ENCODE data around the gene PLA2G5.

PLA2G5 gene

DNA sequence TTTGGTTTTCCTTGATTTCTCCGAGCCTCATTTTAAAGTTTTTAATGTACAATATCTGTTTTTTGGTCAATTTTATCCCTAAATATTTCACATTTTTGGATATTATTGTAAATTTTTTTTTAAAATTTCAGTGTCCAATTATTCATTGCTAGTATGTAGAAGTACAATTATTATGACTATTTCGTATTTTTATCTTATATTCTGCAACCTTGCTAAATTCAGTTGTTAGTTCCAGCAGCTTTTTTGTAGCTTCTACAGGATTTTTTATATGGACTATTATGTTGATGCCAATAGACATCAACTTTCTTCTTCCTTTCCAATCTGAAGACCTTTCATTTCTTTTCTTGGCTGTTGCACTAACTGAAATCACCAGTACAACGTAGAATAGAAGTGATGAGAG lies 65.0 kb downstream of the PLA2G5 start:
- DNase-seq (ENCODE audit: extremely low spot score) = no peak
- CTCF ChIA-PET = no interaction called here
- POLR2A ChIA-PET = no interaction called here
- TF ChIP-seq HDGF (IDR thresholded peaks at IDR 0.05; ENCODE audit: borderline replicate concordance) = no peak
- TF ChIP-seq SUZ12 (IDR thresholded peaks at IDR 0.05) = no peak
- no peak for TF ChIP-seq ZNF384 (IDR thresholded peaks at IDR 0.05)
- TF ChIP-seq, protein P1, sequence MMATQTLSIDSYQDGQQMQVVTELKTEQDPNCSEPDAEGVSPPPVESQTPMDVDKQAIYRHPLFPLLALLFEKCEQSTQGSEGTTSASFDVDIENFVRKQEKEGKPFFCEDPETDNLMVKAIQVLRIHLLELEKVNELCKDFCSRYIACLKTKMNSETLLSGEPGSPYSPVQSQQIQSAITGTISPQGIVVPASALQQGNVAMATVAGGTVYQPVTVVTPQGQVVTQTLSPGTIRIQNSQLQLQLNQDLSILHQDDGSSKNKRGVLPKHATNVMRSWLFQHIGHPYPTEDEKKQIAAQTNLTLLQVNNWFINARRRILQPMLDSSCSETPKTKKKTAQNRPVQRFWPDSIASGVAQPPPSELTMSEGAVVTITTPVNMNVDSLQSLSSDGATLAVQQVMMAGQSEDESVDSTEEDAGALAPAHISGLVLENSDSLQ (IDR thresholded peaks at IDR 0.05) = no peak
- TF ChIP-seq FOXK2 (IDR thresholded peaks at IDR 0.05) = no peak
- TF ChIP-seq FOXM1 (IDR thresholded peaks at IDR 0.05; ENCODE audit: borderline replicate concordance) = no peak
- no peak for TF ChIP-seq BHLHE40 (IDR thresholded peaks at IDR 0.05; ENCODE audit: borderline replicate concordance)
- TF ChIP-seq LEF1 (IDR thresholded peaks at IDR 0.05; ENCODE audit: borderline replicate concordance) = no peak
- TF ChIP-seq TARDBP (IDR thresholded peaks at IDR 0.05) = no peak

DNA sequence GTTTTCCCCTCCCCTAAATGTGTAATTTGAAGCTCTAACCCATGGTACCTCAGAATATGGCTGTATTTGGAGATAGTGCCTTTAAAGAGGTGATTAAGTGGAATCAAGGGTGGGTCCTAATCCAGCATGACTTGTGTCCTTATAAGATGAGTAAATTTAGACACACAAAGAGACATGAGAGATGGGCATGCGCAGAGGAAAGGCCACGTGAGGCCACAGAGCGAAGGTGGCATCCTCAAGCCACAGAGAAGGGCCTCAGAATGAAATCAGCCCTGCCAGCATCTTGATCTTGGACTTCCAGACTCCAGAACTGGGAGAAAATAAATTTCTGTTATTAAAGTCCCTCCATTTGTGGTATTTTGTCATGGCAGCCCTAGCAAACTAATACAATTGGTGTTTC lies 66.3 kb downstream of the PLA2G5 start:
- no peak for DNase-seq (ENCODE audit: extremely low spot score)
- ChIA-PET CTCF (no interaction called here), POLR2A (no interaction called here)
- TF ChIP-seq, protein P1 (IDR thresholded peaks at IDR 0.05) = no peak
- TF ChIP-seq TARDBP (IDR thresholded peaks at IDR 0.05) = no peak
- TF ChIP-seq HDGF (IDR thresholded peaks at IDR 0.05; ENCODE audit: borderline replicate concordance) = no peak
- no peak for TF ChIP-seq SP1 (IDR thresholded peaks at IDR 0.05)
- TF ChIP-seq ZNF384 (IDR thresholded peaks at IDR 0.05) = no peak
- no peak for TF ChIP-seq ELF4 (IDR thresholded peaks at IDR 0.05)
- no peak for TF ChIP-seq ARNT (IDR thresholded peaks at IDR 0.05)
- no peak for TF ChIP-seq SUZ12 (IDR thresholded peaks at IDR 0.05)
- no peak for TF ChIP-seq FOXA1 (IDR thresholded peaks at IDR 0.05)
- no peak for TF ChIP-seq L3MBTL2 (conservative IDR thresholded peaks at IDR 0.05)

DNA sequence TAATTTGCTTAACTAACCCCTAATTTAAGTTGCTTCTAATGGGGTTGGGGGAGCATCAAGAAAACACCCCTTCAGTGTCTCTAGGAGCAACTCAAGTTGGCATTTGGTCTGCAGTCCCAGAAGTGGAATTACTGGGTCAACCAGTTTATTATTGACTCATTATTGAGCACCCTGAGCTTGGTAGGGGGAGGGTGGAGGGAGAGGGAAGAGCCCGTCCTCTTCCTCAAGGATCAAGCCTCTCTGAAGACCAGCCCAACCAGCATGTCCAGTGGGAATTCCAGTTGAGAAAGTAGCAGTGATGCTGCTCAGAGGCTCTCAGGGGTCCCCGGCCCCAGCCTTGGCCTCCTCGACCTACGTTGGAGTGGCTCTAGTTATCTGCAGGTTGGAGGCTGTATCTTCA lies 67.1 kb downstream of the PLA2G5 start:
- POLR2A ChIA-PET = no interaction called here
- no peak for DNase-seq (ENCODE audit: extremely low spot score)
- no peak for TF ChIP-seq NFRKB (IDR thresholded peaks at IDR 0.05)
- TF ChIP-seq ZNF384 (IDR thresholded peaks at IDR 0.05) = no peak
- TF ChIP-seq FOXM1 (IDR thresholded peaks at IDR 0.05; ENCODE audit: borderline replicate concordance) = no peak
- no peak for TF ChIP-seq FOXA1 (IDR thresholded peaks at IDR 0.05)
- no peak for TF ChIP-seq FOXK2 (IDR thresholded peaks at IDR 0.05)
- TF ChIP-seq, protein P1 (IDR thresholded peaks at IDR 0.05) = no peak
- TF ChIP-seq SP1 (IDR thresholded peaks at IDR 0.05) = no peak
- TF ChIP-seq L3MBTL2 (conservative IDR thresholded peaks at IDR 0.05) = no peak
- no peak for TF ChIP-seq CTBP1 (IDR thresholded peaks at IDR 0.05; ENCODE audit: borderline replicate concordance)
- TF ChIP-seq LEF1 (IDR thresholded peaks at IDR 0.05; ENCODE audit: borderline replicate concordance) = no peak
- no peak for TF ChIP-seq ARNT (IDR thresholded peaks at IDR 0.05)
- no peak for TF ChIP-seq HDGF (IDR thresholded peaks at IDR 0.05; ENCODE audit: borderline replicate concordance)
- no peak for TF ChIP-seq BHLHE40 (IDR thresholded peaks at IDR 0.05; ENCODE audit: borderline replicate concordance)
- no peak for TF ChIP-seq SUZ12 (IDR thresholded peaks at IDR 0.05)
- TF ChIP-seq ELF4 (IDR thresholded peaks at IDR 0.05) = no peak
- TF ChIP-seq TARDBP (IDR thresholded peaks at IDR 0.05) = no peak
- CTCF ChIA-PET = no interaction called here

DNA sequence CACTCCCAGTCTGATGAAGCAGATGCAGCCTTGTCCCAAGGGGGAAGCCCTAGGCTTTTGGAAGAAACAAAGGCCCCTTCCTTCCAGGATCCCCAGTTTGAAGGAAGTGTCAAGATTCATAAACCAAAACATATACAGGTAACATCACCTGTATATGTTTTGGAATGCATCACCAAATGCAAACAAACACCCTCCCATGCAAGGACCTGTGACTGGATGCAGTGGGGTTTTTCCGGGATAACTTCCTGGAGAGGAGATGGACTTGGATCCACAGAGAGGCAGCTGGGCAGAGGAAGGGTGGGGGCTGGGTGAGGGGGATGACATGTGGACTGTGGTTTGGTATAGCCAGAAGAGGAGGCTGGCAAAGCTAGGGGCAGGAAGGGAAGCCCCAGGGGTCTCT lies 67.6 kb downstream of the PLA2G5 start:
- CTCF ChIA-PET = no interaction called here
- no peak for TF ChIP-seq BHLHE40 (IDR thresholded peaks at IDR 0.05; ENCODE audit: borderline replicate concordance)
- TF ChIP-seq L3MBTL2 (conservative IDR thresholded peaks at IDR 0.05) = no peak
- no peak for TF ChIP-seq TARDBP (IDR thresholded peaks at IDR 0.05)
- no peak for TF ChIP-seq CTBP1 (IDR thresholded peaks at IDR 0.05; ENCODE audit: borderline replicate concordance)
- no peak for TF ChIP-seq ZNF384 (IDR thresholded peaks at IDR 0.05)
- no peak for TF ChIP-seq SP1 (IDR thresholded peaks at IDR 0.05)
- no peak for TF ChIP-seq FOXK2 (IDR thresholded peaks at IDR 0.05)
- no peak for TF ChIP-seq FOXM1 (IDR thresholded peaks at IDR 0.05; ENCODE audit: borderline replicate concordance)
- TF ChIP-seq LEF1 (IDR thresholded peaks at IDR 0.05; ENCODE audit: borderline replicate concordance) = no peak
- no peak for TF ChIP-seq SUZ12 (IDR thresholded peaks at IDR 0.05)
- TF ChIP-seq ELF4 (IDR thresholded peaks at IDR 0.05) = no peak
- no peak for TF ChIP-seq FOXA1 (IDR thresholded peaks at IDR 0.05)
- no peak for TF ChIP-seq NFRKB (IDR thresholded peaks at IDR 0.05)
- TF ChIP-seq, protein P1 (IDR thresholded peaks at IDR 0.05) = no peak
- POLR2A ChIA-PET = no interaction called here
- no peak for DNase-seq (ENCODE audit: extremely low spot score)

DNA sequence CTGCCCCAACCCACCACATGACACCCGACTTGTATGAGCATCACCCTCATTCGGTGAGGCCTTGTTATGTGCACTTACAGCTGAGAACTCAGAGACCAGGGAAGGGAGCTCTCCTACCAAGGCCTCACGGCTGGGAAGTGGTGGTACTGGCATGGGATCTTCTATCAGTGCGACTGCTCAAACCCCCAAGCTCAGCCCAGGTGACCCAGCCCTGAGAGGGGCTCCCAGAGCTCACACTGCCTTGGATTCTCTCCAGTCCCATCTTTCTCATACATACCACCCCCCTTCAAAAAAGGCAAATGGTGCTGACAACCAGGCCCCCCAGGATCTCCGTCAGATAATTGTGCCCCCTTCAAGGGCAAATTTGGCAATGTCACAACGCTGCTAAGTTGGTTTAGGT lies 68.4 kb downstream of the PLA2G5 start:
- CTCF ChIA-PET = interaction anchor here (0.5 kb wide), 1 partner anchor 219 kb away, joined by 3 read pairs; no protein-coding TSS in a partner anchor
- no peak for DNase-seq (ENCODE audit: extremely low spot score)
- POLR2A ChIA-PET = no interaction called here
- TF ChIP-seq TARDBP (IDR thresholded peaks at IDR 0.05) (no peak), FOXM1 (IDR thresholded peaks at IDR 0.05; ENCODE audit: borderline replicate concordance) (no peak), SUZ12 (IDR thresholded peaks at IDR 0.05) (no peak), CTBP1 (IDR thresholded peaks at IDR 0.05; ENCODE audit: borderline replicate concordance) (no peak), FOXA1 (IDR thresholded peaks at IDR 0.05) (no peak), SP1 (IDR thresholded peaks at IDR 0.05) (no peak), ZNF384 (IDR thresholded peaks at IDR 0.05) (no peak), BHLHE40 (IDR thresholded peaks at IDR 0.05; ENCODE audit: borderline replicate concordance) (no peak), L3MBTL2 (conservative IDR thresholded peaks at IDR 0.05) (no peak), FOXK2 (IDR thresholded peaks at IDR 0.05) (no peak), LEF1 (IDR thresholded peaks at IDR 0.05; ENCODE audit: borderline replicate concordance) (no peak), ARNT (IDR thresholded peaks at IDR 0.05) (no peak), HDGF (IDR thresholded peaks at IDR 0.05; ENCODE audit: borderline replicate concordance) (no peak)
- TF ChIP-seq, protein P1 (IDR thresholded peaks at IDR 0.05) = no peak
